ENCODE results near the gene MMD2.

MMD2 gene

DNA sequence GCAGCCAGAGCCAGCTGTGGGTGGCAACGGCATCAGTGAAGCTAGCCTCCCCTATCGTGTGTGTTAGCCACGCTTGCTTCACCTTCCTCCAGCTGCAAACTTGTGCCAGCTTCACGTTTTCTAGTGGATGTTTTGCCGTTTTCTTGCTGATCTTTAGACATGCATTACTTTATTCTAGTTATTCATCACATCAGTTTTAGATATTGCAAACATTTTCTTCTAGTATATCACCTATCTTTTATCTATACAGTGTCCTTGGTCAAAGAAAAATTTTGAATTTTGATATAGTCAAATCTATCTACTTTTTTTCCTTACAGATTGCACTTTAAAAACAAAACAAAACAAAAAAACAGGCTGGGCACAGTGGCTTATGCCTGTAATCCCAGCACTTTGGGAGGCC is 90.5 kb downstream of the MMD2 start:
- no peak for DNase-seq (ENCODE audit: low spot score)

- DNase-seq (ENCODE audit: low spot score) = no peak
These were observed 92.2 kb downstream of the MMD2 start for GRCh38 chr7:4866528-4867496.

- DNase-seq (ENCODE audit: low spot score) = no peak
These were observed 96.8 kb downstream of the MMD2 start for GRCh38 chr7:4862156-4862555.

DNA sequence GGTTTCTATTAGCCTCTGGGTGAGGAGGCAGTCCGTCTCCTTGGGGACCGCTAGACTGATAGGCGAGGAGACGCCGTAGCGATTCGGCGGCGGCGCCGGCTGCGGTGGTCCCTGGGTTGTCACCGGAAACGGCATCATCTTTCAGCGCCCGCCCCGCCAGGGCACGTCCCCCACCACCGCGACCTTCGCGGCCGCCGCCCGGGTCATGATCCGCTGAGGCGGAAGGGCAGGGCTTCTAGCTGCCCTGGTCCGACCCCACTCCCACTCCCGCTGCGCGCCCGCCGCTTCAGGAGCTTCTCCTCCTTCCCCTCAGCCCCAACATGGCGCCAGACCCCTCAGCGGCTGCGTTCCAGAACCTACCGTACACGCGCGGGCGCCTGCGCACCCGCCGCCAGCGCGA is 97.3 kb downstream of the MMD2 start, which contains the start of gene PAPOLB:
PAPOLB (minus strand) TSS at position 358 of the 400 bp plus-strand sequence; CDS start at position 138, 220 bp downstream.
- no peak for DNase-seq (ENCODE audit: low spot score)

GRCh38 chr7:4861227-4861626 is 97.8 kb downstream of the MMD2 start:
- DNase-seq (ENCODE audit: low spot score) = no peak

GRCh38 chr7:4857189-4857588 is 101.8 kb downstream of the MMD2 start:
- no peak for DNase-seq (ENCODE audit: low spot score)

DNA sequence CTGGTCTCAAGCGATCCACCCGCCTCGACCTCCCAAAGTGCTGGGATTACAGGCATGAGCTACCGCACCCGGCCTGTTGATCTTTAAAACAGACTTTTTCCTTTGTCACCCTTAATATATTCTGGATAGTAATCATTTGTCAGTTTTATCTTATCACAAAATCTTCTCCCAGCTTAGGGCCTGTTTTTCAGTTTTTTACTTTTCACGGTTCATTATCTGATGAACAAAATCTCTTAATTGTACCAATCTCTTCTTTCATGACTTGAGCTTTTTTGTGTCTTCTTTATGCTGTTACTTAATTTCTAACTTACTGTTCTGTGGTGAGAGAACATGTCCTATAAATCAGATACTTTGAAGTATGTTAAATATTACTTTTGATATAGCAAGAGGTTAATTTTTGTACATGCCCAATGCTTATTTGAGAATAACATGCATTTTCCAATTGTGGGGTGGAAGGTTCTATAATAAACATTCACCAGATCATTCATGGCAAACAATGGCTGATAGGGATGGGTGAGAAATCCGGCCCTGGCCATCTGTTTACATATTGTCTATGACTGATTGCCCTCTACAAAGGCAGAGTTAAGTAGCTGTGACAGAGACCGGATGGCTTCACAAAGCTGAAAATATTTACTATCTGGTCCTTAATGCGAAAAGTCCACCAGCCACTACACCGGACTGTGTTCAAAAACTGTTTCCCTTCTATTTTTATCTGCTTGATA is 102.5 kb downstream of the MMD2 start:
- no peak for DNase-seq (ENCODE audit: low spot score)
